ENCODE measurements around the gene TRAPPC2L. TPM values are rescaled to one million over a fixed set of nuclear protein-coding genes. Genes with fewer than 3 reads are reported as not detected.

The TRAPPC2L gene
- total and polyA plus RNA-seq, 2 of the 13 experiments (the other 11 are each of a cell fraction or from before 2014, with no cell fraction given): 96.3 to 107 TPM

DNA sequence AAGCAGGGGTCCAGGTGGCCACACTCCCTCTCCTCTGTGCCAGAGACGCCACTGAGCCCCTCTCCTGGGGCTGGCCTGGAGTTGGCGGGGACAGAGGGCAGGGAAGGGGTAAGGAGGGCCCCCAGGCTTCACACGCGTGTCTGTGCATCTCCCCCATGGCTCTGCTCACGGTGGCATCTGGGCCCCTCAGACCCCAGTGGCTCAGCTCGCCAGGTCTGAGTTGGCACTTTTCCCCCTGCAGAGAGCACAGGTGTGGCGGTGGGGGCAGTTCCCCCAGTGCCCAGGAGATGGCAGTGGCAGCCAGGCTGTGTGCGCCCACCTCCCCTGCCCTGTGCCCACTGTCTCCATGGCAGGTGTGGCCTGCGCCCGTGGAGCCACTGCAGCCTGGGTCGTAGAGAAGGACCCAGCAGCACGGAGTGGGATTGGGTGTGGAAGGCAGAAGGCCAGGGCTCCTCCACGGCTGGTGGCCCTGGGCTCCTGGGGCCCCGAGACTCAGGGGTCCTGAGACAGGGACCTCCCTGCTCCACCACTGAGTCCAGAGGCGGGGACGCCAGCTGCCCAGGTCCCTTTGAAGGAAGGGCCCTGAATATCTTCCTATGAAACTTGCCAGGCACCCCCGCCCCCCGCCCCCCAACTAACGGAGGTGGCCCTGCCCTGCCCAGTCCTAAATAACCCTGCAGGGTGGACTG, 40.9 kb upstream of the TRAPPC2L start (continued):
- peak; percentile 87 for TF ChIP-seq HIC2 (CRISPR knock-in tag; IDR thresholded peaks at IDR 0.05; ENCODE audit: low read depth)
- TF ChIP-seq POLR2AphosphoS5 (IDR thresholded peaks at IDR 0.05; ENCODE audit: low read depth, low read length): no peak
- no peak for TF ChIP-seq ZNF510 (CRISPR knock-in tag; IDR thresholded peaks at IDR 0.05; ENCODE audit: low read depth)
- TF ChIP-seq FUBP1 (CRISPR knock-in tag; IDR thresholded peaks at IDR 0.05; ENCODE audit: borderline replicate concordance): no peak
- TF ChIP-seq, protein P1, sequence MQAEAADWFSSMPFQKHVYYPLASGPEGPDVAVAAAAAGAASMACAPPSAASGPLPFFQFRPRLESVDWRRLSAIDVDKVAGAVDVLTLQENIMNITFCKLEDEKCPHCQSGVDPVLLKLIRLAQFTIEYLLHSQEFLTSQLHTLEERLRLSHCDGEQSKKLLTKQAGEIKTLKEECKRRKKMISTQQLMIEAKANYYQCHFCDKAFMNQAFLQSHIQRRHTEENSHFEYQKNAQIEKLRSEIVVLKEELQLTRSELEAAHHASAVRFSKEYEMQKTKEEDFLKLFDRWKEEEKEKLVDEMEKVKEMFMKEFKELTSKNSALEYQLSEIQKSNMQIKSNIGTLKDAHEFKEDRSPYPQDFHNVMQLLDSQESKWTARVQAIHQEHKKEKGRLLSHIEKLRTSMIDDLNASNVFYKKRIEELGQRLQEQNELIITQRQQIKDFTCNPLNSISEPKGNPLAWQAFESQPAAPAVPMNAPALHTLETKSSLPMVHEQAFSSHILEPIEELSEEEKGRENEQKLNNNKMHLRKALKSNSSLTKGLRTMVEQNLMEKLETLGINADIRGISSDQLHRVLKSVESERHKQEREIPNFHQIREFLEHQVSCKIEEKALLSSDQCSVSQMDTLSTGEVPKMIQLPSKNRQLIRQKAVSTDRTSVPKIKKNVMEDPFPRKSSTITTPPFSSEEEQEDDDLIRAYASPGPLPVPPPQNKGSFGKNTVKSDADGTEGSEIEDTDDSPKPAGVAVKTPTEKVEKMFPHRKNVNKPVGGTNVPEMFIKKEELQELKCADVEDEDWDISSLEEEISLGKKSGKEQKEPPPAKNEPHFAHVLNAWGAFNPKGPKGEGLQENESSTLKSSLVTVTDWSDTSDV (CRISPR knock-in tag; IDR thresholded peaks at IDR 0.05): 0 out of 2 replicates have a peak, but pooled peaks have one; percentile 22
- TF ChIP-seq TCF12 (IDR thresholded peaks at IDR 0.05): no peak
- TF ChIP-seq TCF12 (CRISPR knock-in tag; IDR thresholded peaks at IDR 0.05): no peak
- TF ChIP-seq NFATC3 (CRISPR knock-in tag; IDR thresholded peaks at IDR 0.05): no peak
- TF ChIP-seq BRCA1 (CRISPR knock-in tag; IDR thresholded peaks at IDR 0.05): no peak
- TF ChIP-seq TOPORS (CRISPR knock-in tag; IDR thresholded peaks at IDR 0.05): no peak
- TF ChIP-seq PCBP1 (IDR thresholded peaks at IDR 0.05; ENCODE audit: borderline replicate concordance, low read depth, low read length): 0 out of 2 replicates have a peak, but pooled peaks have one; percentile 35
- TF ChIP-seq ZNF691 (CRISPR knock-in tag; IDR thresholded peaks at IDR 0.05; ENCODE audit: borderline replicate concordance, low read depth): no peak
- no peak for TF ChIP-seq PBX2 (CRISPR knock-in tag; IDR thresholded peaks at IDR 0.05)
- TF ChIP-seq ZNF574 (CRISPR knock-in tag; IDR thresholded peaks at IDR 0.05): peak; percentile 30; the same call in 1 of the 2 replicates
- TF ChIP-seq TBX3 (IDR thresholded peaks at IDR 0.05; ENCODE audit: borderline replicate concordance): no peak
- TF ChIP-seq RARA (CRISPR knock-in tag; IDR thresholded peaks at IDR 0.05): no peak
- TF ChIP-seq ELF3 (CRISPR knock-in tag; IDR thresholded peaks at IDR 0.05): no peak

All from HepG2 (cell line).